PFSK-1 (cell line): ENCODE measurements around the gene CD247.

ENCODE experiments used
- FOXP2 ChIP-seq: optimal IDR thresholded peaks from 2 replicates; pipeline ENCODE3; 2011; ENCODE audit warnings: borderline replicate concordance, control low read depth, inconsistent platforms; ENCODE audit not compliant: insufficient read depth; ENCODE audit errors: extremely low read length, extremely low read depth
- POLR2AphosphoS5 ChIP-seq: IDR thresholded peaks from 2 replicates; pipeline ENCODE4 v1.6.1; 2012; ENCODE audit warnings: low read depth, mild to moderate bottlenecking, control low read depth, low read length, moderate library complexity
- SIN3A ChIP-seq: IDR thresholded peaks from 2 replicates; pipeline ENCODE4 v1.6.1; 2012; ENCODE audit warnings: mild to moderate bottlenecking, low read length, moderate library complexity, borderline replicate concordance; ENCODE audit not compliant: insufficient read depth
- TAF1 ChIP-seq: IDR thresholded peaks from 2 replicates; pipeline ENCODE4 v1.6.1; 2012; ENCODE audit warnings: low read length, control low read depth, borderline replicate concordance; ENCODE audit not compliant: insufficient read depth
- TF ChIP-seq, protein P1 (sequence below), 2 experiments: IDR thresholded peaks; 2 replicates each; pipeline versions ENCODE4 v1.6.1 to v1.8.0; 2011 to 2012; ENCODE audit warnings: low read depth in 2 of 2, low read length in 2 of 2, control low read depth in 1 of 2, inconsistent platforms in 1 of 2, mild to moderate bottlenecking in 1 of 2, moderate library complexity in 1 of 2; ENCODE audit not compliant: insufficient read depth in 1 of 2

The CD247 gene

DNA sequence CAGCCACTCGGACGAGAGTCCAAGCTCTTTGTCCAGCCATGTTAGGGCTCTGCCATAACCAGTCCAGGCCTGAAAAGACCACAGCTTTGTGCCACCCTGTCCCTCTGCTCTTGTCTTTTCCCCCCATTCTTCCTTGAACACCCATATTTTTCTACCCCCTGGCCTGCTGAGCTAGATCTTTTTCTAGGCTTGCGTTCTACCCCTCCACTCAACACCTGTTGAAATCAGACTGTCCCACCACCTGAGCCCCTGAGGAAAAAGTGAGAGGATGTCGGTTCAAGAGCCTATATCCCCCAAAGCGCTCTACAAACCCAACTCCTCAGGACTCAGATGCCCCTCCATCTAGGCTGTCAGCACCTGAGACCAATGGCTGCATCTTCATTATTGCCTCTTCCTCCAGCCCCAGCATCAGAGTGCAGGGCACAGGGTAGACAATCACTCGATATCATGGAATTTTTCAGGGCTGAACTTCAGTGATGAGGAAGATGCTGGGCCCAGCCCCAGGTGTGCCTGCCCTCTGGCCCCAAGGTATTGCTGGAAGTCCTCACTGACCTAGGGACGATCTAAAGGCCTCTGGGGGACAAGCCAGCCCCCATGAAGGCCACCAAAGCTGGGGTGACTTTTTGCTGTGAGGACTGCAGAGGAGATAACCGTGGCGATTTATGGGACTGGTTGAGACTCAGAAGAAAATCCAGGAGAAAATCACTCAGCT lies 75.3 kb downstream of the CD247 start:
- TF ChIP-seq TAF1 (no peak), FOXP2 (no peak), POLR2AphosphoS5 (no peak)
- TF ChIP-seq, protein P1, sequence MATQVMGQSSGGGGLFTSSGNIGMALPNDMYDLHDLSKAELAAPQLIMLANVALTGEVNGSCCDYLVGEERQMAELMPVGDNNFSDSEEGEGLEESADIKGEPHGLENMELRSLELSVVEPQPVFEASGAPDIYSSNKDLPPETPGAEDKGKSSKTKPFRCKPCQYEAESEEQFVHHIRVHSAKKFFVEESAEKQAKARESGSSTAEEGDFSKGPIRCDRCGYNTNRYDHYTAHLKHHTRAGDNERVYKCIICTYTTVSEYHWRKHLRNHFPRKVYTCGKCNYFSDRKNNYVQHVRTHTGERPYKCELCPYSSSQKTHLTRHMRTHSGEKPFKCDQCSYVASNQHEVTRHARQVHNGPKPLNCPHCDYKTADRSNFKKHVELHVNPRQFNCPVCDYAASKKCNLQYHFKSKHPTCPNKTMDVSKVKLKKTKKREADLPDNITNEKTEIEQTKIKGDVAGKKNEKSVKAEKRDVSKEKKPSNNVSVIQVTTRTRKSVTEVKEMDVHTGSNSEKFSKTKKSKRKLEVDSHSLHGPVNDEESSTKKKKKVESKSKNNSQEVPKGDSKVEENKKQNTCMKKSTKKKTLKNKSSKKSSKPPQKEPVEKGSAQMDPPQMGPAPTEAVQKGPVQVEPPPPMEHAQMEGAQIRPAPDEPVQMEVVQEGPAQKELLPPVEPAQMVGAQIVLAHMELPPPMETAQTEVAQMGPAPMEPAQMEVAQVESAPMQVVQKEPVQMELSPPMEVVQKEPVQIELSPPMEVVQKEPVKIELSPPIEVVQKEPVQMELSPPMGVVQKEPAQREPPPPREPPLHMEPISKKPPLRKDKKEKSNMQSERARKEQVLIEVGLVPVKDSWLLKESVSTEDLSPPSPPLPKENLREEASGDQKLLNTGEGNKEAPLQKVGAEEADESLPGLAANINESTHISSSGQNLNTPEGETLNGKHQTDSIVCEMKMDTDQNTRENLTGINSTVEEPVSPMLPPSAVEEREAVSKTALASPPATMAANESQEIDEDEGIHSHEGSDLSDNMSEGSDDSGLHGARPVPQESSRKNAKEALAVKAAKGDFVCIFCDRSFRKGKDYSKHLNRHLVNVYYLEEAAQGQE (IDR thresholded peaks at IDR 0.05; ENCODE audit: insufficient read depth in 1 of 2, low read depth in 2 of 2, low read length in 2 of 2) = no peak

DNA sequence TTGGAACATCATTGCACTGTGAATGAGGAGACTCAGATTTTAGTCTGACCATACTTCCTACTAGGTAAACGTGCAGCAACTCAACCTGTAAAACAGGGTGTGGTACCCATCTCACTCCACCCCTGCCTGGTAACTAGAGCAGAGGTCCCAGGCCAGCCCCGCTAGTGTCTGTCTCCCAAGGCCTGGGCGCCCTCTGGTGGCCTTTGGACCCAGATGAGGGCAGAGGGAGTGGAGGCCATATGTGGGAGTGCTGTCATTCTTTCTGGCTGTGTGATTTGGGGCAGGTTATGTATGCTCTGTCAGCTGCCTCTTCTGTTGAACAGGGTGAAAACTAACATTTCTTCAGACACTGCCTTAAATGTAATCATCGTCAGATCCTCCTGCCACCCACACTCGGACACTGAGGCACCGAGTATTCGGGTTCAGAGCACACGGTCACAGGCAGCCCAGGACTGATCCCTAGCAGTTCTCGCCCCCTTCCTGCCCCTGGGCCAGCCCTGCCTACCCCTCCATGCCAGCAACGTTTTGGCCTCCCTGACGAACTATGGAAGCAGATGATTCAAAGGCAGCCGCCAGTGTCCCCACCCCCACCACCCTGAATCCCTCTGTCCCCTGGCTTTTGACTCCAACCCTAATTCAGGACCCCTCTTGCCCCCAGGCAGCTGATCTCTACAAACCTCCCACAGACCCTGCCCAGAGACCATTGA lies 76.0 kb downstream of the CD247 start:
- TF ChIP-seq POLR2AphosphoS5 (no peak), SIN3A (no peak), FOXP2 (no peak), TAF1 (no peak)
- TF ChIP-seq, protein P1 (IDR thresholded peaks at IDR 0.05; ENCODE audit: insufficient read depth in 1 of 2, low read depth in 2 of 2, low read length in 2 of 2) = no peak

DNA sequence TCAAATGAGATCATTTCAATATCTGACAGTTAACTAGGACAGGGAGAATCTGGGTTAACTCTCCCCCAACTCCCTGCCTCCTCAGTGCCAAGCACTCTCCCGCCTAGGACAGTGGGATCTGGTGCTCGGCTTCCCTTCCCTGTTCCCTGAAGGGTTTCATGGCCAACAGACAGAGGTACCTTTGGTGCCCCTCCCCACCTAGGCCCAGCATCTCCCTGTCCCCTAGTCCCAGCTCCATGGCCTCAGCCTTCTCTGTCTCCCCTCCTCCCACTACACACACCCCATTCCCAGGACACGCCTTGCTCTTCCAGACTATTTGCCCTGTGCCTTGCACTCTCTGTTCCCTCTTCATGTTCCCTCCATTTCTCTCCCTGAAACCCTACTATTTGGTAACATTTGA lies 77.1 kb downstream of the CD247 start:
- TF ChIP-seq POLR2AphosphoS5 = no peak
- TF ChIP-seq, protein P1 (IDR thresholded peaks at IDR 0.05; ENCODE audit: insufficient read depth in 1 of 2, low read depth in 2 of 2, low read length in 2 of 2) = no peak
- no peak for TF ChIP-seq SIN3A
- TF ChIP-seq FOXP2 = no peak
- no peak for TF ChIP-seq TAF1

DNA sequence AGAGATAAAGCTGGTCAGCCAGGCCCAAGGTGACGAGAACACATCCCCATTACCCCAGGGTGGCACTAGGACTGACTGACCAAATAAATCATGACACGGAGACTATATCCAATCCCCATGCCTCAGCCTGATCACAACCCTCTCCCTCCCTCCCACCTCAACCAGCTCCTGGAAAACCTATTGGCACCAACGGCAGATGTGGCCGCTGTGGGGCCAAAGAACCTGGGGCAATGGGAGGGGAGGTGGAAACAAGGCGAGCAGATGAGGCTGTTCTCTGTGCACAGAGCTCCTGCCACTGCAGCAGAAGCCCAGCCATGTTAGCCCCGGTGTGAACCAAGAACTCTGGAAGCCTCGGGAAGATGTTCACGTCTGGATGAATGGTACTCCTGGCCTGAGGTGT lies 77.6 kb downstream of the CD247 start:
- TF ChIP-seq POLR2AphosphoS5 (no peak), FOXP2 (no peak), SIN3A (no peak)
- TF ChIP-seq, protein P1 (IDR thresholded peaks at IDR 0.05; ENCODE audit: insufficient read depth in 1 of 2, low read depth in 2 of 2, low read length in 2 of 2) = no peak
